GM19463 (cell line): ENCODE data around the gene KIF21B.

Experiments used
- ATAC-seq: cut with Tn5 transposase; IDR thresholded peaks from one replicate; pipeline ENCODE4 v1.9.1; 2021; ENCODE audit warnings: mild to moderate bottlenecking, moderate library complexity; ENCODE audit not compliant: unreplicated experiment

Gene KIF21B

DNA sequence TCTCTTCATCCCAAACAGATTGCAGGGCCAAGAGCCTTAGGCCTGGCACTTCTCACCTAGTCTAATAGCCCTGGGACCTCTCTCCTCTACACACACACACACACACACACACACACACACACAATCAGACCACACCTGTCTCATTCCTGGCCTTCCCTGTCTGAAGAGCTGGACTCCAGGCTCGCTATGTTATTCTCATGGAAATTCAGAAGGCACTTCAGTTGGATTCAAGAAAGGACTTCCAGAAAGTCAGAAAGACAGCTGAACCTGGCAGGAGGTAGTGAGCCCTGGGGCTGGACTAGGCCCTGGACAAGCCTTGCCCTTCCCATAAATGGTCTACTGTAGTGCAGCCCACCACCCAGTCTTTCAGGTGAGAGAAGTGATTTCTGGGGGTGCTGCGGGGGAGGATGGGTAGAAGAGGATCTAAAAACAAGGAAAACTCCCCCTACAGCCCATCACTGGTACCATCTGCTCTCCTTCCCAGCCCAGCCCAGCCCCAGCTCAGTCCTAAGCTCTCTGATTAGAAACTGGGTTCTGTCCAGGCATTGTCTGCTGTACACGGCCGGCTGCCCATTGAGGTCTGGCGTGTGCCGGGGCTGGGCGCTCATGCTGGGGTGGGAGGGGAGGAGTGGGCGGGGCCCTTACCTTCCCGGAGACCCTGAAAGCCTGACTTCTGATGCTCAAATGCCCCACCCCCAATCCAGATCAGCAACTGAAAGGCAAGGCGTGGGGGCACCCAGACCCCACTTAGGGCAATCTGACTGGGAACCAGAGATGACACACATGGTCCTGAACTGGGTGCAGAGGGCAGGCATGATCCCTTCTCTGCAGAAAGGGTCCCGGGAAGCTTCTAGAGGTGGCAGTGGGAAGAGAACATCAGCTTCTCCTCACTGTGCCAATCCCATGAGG, 2.5 kb downstream of the KIF21B start:
- no peak for ATAC-seq

DNA sequence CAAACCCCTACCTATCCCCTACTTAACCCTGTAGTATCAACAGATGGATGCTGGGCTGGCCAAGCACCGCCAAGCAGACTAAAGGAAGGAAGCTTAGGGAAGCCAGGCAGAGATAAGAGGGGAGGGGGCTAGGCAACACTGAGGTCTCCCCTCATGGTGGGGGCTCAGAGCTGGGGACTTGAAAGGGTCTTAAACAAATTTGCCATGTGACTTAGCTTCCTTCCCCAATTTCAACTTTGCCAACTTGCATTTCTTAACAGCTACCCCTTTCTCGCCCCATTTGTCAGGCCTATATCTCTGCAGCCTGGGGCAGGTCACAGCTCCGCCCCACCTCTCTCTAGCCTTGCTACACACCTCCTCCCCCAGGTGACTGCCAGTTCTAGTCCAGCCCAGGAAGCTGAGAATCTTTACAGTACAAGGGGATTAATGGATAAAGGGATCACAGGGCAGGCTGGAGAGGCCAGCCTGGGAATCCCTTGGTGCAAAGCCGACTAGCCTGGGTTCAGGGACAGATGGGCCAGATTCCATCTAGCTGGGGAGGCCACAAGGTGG, 3.4 kb downstream of the KIF21B start:
- ATAC-seq, result no peak

DNA sequence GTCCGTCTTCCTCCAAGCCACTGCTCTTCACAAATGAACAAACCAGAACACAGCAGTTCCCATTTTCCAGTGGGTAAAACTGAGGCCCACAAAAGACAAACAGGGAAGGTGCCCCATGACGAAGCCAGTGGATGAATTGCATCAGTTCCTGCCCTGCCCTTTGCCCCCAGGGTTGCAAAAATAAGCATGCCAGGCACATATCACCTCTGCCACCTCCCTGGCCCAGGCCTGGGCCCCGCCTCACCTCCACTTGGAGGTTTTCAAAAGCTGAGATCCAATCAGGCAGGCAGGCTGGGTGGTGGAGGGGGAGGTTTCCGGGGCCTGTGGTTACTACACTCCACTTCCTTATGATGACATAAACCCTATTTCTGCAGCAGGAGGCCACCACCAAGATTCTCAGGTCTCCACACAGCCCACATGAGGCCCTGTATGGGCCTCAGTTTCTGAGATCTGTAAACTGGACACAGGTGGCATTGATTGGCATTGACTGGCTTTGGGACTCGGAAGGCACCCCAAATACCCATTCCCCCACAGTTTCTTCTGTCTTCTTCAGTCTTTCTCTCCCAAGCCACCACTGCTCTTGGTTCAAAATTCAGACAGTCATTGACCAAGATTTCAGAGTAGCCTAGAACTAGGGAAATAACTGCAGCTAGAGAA, 4.1 kb downstream of the KIF21B start:
- ATAC-seq, result peak; percentile 59

DNA sequence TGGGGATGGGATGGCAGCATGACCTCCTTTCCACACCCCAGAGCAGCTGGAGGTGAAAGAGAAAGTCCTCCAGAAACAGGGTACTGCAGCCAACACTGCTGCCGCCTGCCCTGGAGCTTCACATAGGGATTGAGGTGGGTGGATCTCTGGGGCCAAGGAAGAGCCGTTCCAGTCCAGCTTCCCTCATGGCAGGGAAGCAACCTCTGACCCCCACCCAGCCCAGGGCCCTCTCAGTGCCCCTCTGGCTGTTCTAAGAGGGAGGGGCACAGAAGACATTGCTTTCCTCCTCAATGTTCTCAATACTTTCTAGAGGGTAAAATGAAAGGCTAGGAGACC, 5.7 kb downstream of the KIF21B start:
- no peak for ATAC-seq

DNA sequence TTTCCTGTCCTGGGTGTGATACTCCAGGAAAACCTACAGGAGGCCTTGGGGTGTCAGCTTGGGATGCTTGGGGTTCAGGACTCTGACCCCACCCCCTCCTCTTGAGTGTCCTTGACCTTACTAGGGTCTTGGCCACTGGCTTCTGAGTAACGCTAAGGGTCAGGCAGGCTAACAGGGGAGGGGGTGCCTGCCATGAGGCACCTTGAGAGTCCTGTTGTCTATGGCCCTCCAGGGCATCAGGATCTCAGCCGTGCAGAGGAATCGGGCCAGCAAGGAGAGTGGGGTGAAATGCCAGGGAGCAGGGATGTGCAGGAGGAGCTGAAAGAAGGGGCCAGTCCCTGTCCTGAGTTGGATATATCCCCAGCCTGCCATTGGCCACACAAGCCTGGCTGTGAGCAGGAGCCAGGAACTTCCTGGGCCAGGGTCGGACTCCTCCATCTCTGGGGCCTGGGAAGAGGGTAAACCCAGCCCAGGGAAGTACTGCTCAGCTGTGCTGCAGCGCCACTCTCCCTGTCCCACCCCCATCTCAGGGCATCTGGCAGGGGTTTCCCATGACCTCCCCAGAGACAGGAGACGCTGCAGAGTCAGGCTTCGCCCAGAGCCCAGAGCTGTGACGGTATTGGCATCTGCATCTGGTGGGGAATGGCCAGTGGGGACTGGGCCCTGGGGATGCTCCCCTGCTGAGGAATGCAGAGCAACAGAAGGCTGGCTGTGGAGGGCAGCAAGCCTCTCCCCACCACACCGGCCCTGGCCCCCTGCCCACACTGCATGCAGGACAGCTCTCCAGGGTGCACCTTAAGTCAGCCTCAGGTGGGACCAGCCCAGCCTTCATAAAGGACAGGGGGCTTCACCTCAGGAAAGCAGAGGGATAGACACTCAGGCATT, 6.3 kb downstream of the KIF21B start:
- ATAC-seq, result peak; percentile 40

DNA sequence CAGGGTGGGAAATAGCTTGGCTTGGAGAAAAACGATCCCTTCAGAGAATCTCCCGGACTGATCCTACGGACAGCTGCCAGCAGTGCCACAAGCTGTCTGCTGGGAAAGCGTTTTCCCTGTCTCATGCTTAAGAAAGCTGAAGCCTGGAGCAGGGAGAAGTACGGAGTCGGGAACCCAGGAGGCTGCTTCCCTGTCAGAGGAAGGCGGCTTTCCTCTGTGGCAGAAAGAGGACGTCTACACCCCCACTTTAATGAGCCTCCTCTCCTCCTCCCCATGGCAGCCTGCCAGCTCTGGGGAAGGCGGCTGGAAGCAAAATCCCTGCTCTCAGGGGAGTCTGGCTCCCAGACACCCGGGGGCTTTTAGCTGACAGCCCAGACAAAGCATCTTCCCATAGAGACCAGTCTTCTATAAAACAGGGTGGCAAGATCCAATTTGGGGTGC, 7.3 kb downstream of the KIF21B start:
- ATAC-seq, result no peak

DNA sequence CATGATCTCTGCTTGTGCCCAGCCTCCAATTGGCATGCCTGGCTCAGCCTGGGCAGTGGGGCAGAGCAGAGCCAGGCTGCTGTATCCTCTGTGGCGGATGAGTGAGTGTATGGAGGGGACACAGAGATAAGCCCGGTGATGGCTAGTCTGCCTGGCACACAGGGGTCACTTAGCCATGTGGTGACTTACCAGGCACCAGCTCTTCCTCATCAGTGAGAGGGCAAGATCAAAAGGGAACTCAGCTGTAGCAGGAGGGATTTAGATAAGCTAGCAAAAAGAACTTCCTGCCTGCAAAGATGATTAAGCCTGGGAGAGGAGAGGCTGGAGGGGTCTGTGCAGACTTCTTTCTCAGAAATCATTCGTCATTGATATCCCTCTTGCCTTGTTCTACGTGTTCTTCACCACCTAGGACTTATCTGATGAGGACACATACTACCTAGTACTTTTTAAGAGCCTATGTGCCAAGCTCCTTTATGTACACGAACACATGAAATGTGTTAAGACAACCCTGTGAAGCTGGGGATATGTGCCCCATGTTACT, 7.9 kb downstream of the KIF21B start:
- no peak for ATAC-seq

DNA sequence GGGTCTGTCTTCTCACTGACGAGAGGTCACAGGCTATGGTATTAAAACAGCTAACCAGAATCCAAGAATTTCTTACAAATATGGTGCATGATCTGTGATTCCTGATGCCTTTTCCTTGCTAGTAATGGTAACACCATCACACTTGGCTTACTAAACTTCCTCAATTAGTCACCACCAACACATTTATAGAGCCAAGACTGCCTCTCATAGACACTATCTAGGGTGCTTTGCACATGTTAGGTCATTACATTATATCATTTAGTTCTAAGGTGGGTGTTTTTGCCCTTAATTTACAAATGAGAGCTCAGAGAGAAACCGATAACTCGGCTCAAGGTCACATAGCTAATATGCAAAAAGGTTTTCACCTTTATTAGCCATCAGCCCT, 8.7 kb downstream of the KIF21B start:
- no peak for ATAC-seq

DNA sequence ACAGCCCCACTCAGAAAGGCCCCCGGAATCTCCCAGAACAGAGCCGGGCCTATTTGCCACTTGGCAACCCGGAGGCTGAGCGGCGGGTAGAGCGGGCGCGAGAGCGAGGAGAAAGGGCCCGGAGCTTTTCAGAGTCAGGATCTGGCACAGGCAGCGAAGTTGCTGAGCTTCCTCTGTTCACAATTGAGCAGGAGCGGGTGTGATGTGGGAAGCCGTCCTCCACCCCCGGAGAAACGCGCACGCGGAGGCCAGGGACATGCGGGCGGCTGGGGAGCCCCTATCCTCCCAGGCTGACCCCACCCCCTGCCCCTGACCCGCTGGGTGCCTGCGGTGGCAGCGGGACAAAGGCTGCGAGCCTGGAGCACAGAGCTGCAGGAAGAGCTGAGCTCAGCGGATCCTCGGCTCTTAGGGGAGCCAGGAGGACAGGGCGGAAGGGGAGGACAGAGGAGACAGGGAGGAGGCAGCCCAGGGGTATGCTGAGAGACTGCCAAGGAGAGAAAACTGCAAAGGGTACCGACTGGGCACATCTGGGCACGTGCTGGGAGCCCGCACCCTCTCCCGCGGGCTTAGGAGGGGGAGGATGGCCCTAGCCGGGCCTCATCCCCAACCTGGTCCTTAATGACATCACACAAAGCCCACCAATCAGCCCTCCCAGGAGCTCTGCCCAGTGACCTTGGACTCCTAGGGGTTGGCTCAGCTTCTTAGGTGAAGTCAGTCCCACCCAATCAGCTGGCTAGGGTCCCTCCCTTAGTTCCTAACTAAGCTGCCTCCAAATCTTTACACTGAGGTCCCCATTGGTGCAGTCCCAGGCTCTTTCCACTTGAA, 9.3 kb downstream of the KIF21B start:
- ATAC-seq, result no peak

DNA sequence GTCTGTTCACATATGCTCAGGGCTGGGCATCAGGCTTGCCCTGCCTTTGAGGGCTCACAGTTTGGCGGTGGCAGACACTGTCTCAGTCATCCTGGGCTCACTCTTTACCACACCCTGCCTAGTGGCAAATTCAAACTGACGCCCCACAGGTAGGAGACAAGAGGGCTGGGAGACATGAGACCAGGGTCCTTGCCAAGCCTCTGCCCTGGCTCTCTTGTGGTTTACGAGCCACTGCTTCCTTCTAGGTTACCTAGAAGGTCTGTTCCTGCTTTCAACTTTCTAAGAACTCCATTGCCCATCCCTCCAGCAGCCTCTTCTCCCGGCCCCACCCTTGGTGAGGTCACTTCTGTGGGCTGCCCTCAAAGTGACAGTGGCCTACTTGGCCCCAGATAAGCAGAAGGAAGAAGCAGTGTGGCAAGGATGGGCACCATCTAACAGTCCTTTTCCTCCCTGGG, 10.5 kb downstream of the KIF21B start:
- ATAC-seq, result no peak

DNA sequence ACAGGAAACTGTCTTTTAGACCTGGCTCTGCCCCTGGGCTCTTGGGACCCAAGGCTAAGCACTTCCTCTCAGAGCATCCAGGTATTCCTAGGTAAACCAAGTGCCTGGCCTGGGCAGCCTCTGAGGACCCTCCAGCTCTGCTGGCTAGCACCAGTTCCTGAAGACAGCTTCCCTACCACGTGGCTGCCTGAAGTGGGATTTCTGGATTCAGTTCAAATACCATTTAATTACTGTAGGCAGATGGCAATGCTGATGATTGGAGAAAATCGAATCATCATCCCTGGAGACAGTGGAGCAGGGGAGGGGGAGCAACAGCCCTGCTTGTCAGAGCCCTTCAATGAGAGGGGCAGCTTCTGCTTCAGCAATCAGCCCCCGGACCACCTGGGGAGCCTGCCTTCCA, 11.9 kb downstream of the KIF21B start:
- ATAC-seq, result no peak

DNA sequence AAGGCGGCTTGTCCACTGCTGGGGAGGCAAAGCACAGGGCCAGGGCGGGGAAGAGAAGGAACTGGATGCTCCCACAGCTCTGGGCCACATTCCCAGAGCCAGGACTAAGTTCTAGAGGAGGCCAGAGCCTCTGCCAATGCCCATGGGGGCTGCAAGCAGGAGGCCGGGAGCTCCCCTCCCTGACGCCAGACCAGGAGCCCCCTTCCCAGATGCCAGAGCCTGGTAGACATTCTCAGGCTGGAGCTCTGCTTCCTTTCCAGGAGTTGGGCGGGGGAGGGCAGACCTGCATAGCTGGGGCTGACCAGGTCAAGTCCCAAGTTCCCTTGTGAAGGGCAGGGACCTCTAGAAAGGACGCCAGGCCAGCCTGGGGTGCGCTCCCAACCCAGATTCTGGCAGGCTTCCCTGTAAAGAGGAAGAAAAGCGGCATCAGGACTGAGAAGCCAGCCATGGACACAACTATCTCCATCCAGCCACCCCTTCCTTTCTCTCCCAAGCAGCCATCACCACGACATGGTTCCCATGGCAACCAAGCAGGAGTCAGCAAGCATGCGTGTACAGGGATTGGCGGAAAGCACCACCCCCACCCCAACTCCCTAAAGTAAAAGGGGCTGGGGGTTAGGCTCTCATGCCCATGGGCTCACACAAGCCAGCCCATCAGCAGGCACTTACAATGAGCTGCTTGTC, 13.4 kb downstream of the KIF21B start:
- ATAC-seq, result no peak

DNA sequence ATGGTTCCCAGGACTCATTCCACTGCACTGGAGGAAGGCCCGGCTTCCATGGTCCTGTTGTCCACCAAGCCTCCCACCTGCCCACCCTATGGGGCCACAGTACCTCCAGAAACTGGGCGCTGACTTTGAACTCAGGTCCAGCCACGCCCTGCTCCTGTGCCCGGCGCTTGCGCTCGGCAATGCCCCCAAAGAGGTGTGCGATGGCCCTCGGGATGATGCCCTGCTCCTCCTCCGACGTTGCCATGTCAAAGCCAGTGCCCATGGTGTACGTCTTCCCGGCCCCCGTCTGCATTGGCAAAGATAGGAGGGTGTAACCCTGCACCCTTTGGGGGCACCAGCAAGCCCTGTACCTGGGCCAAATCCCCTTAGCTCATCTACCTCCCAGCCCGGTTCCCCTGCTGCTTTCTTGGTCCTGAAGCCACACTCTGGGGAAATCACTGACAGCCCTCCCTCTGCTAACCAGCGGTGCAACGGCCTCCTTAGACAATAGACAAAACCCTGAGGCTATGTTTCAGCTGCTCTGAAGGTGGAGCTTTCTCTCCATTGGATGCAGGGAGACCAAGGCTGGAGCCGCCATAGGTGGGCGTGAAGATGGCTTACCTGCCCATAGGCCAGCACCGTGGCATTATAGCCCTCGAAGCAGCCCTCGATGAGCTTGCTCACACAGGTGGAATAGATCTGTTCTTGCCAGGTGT, 14.7 kb downstream of the KIF21B start:
- no peak for ATAC-seq

DNA sequence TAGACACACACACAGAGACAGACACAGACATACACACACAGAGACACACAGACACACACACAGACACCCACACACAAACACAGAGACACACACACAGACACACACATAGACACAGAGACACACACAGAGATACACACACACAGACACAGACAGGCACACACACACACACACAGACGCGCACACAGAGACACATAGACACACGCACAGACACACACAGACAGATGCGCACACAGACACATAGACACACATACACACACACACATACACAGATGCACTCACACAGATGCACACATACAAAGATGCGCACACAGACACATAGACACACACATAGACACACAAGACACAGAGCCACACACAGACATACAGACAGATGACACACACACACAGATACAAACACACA, 16.0 kb downstream of the KIF21B start:
- no peak for ATAC-seq

DNA sequence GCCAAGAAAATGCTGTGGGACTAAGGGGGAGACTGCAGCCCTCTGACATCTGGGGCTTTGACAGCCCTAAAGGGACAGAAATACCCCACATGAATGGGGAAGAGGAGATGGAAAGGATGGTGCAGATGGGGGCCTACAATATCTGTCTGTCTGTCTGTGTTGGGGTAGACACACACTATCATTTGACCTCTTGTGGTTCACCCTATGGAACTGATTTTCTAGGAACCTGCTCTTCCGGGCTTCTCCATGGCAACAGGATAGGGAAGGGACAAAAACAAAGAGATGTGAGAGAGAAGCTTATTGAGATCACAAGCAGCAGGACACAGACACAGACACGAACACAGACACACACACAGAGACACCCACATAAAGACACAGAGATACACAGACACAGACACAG, 17.1 kb downstream of the KIF21B start:
- ATAC-seq, result no peak

DNA sequence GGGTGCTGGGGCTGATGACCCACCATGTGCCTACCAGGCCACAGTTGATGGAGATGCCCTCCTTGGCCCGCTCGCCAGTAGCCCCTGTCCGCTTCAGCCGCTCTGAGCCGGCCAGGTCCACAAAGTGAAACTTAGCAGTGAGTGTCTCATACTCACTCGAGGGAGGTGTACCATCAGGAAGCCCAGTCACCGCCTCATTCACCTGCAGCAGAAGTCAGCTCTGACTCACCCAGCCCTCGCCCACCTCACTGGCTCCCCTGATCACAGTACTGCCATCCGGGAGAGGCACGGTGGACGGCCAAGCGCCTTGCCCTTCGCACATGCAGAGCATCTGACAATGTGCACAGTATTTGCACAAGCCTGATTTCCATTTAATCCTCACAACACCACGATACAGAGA, 18.8 kb downstream of the KIF21B start:
- no peak for ATAC-seq

DNA sequence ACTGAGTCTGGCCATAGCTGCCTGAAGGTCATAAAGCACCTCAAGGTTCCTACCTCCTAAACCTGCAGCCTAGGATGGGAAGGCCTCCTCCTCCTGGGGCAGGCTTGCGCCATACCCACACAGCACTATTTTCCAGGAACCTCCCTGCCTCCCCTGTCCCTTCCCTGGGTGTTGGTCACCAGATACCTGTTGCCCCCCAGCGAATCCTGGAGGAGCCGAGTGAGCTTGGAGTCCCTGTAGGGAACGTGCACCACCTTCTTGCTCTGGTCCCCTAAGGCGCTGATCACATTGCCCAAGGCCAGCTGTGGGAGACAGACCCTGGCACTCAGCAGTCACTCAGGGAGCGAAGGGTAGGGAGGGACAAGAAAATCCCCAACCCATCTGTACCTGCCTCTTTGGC, 19.4 kb downstream of the KIF21B start:
- no peak for ATAC-seq

DNA sequence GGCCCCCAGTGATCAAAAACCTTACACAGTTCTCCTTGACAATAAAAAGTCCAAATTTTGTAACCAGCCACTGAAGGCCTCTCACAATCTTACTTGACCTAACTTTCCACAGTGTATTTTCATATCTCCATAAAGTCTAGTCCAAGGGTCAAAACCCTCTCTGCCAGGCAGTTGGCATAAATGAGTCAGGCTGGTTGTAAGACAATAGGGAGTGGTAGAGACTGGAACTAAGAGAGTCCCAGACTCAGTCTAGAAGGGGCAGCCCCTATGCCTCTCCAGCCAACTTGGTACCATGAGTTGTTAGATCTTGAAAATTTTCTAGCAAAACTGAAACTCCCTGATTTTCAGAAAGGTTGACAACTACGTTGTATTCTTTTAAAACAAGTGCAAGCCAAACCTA, 21.0 kb downstream of the KIF21B start:
- ATAC-seq, result no peak

DNA sequence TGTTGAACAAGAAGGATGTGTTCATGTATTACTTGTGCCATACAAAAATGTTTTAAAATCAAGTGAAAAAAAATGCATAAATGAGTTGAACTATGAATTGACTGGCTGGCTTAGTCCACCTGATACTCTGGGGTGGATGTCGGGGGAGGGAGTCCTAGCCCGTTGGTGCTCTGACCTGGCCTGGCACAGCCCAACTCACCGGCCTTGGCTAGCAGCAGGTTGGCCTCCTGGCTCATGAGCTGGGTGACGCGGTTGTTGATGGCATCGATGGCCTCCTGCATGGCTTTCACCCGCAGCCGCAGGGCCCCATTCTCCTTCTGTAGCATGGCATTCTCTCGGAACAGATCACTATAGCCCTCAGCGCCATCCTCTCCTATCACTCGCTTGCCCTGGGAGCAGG, 21.6 kb downstream of the KIF21B start:
- ATAC-seq, result no peak
